Measurements from ENCODE around the gene LONP2. TPM values are rescaled to one million over a fixed set of nuclear protein-coding genes. Genes with fewer than 3 reads are reported as not detected.

LONP2 gene
- total and polyA plus RNA-seq, 4 donors: 30.0 to 304 (median 52.8) TPM

DNA sequence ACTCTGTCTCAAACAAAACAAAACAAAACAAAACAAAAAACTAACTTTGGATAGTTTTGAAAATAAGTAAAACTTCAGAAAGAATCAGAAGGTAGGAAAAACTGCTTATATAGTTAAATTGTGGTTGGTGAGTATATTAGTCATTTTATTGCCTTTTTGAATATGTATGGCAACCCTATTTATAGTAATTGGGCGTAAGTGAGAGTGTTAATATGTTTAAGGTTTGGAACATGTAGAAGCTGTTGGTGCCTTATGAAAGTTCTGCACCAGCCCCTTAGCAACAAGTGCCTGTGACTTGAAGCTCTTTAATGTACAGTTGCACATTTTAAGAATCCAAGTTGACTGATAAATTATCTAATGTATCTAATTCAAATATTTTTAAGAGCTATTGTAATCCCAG, 50.6 kb downstream of the LONP2 start:
- DNase-seq (ENCODE audit: low spot score): no peak
- H3K4me3 ChIP-seq (ENCODE audit: low read depth in 1 of 3, low read length in 3 of 3): no peak overlapping the region
- H3K27me3 ChIP-seq (ENCODE audit: control insufficient read depth in 4 of 4, insufficient read depth in 4 of 4, low read length in 3 of 4): no peaks in the 10 kb centered on the region
- no peak overlapping the region for H3K9ac ChIP-seq (ENCODE audit: low read depth in 1 of 2, low read length in 2 of 2)
- no peak for TF ChIP-seq SP1 (IDR thresholded peaks at IDR 0.05)
- no peak for TF ChIP-seq JUND (IDR thresholded peaks at IDR 0.05)
- TF ChIP-seq TAF1 (conservative IDR thresholded peaks at IDR 0.05): no peak
- TF ChIP-seq, protein P1, sequence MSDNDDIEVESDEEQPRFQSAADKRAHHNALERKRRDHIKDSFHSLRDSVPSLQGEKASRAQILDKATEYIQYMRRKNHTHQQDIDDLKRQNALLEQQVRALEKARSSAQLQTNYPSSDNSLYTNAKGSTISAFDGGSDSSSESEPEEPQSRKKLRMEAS (IDR thresholded peaks at IDR 0.05): no peak
- TF ChIP-seq FOXA2 (IDR thresholded peaks at IDR 0.05): no peak
- TF ChIP-seq, protein P2, sequence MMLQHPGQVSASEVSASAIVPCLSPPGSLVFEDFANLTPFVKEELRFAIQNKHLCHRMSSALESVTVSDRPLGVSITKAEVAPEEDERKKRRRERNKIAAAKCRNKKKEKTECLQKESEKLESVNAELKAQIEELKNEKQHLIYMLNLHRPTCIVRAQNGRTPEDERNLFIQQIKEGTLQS (IDR thresholded peaks at IDR 0.05): no peak
- TF ChIP-seq, protein P3, sequence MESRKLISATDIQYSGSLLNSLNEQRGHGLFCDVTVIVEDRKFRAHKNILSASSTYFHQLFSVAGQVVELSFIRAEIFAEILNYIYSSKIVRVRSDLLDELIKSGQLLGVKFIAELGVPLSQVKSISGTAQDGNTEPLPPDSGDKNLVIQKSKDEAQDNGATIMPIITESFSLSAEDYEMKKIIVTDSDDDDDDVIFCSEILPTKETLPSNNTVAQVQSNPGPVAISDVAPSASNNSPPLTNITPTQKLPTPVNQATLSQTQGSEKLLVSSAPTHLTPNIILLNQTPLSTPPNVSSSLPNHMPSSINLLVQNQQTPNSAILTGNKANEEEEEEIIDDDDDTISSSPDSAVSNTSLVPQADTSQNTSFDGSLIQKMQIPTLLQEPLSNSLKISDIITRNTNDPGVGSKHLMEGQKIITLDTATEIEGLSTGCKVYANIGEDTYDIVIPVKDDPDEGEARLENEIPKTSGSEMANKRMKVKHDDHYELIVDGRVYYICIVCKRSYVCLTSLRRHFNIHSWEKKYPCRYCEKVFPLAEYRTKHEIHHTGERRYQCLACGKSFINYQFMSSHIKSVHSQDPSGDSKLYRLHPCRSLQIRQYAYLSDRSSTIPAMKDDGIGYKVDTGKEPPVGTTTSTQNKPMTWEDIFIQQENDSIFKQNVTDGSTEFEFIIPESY (IDR thresholded peaks at IDR 0.05): no peak
- TF ChIP-seq, protein P4, sequence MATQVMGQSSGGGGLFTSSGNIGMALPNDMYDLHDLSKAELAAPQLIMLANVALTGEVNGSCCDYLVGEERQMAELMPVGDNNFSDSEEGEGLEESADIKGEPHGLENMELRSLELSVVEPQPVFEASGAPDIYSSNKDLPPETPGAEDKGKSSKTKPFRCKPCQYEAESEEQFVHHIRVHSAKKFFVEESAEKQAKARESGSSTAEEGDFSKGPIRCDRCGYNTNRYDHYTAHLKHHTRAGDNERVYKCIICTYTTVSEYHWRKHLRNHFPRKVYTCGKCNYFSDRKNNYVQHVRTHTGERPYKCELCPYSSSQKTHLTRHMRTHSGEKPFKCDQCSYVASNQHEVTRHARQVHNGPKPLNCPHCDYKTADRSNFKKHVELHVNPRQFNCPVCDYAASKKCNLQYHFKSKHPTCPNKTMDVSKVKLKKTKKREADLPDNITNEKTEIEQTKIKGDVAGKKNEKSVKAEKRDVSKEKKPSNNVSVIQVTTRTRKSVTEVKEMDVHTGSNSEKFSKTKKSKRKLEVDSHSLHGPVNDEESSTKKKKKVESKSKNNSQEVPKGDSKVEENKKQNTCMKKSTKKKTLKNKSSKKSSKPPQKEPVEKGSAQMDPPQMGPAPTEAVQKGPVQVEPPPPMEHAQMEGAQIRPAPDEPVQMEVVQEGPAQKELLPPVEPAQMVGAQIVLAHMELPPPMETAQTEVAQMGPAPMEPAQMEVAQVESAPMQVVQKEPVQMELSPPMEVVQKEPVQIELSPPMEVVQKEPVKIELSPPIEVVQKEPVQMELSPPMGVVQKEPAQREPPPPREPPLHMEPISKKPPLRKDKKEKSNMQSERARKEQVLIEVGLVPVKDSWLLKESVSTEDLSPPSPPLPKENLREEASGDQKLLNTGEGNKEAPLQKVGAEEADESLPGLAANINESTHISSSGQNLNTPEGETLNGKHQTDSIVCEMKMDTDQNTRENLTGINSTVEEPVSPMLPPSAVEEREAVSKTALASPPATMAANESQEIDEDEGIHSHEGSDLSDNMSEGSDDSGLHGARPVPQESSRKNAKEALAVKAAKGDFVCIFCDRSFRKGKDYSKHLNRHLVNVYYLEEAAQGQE (IDR thresholded peaks at IDR 0.05): no peak
- no peak for TF ChIP-seq HNF4A (conservative IDR thresholded peaks at IDR 0.05)
- no peak for TF ChIP-seq GABPA (IDR thresholded peaks at IDR 0.05 in 1 of 2, conservative IDR thresholded peaks at IDR 0.05 in 1 of 2)
- TF ChIP-seq, protein P5, sequence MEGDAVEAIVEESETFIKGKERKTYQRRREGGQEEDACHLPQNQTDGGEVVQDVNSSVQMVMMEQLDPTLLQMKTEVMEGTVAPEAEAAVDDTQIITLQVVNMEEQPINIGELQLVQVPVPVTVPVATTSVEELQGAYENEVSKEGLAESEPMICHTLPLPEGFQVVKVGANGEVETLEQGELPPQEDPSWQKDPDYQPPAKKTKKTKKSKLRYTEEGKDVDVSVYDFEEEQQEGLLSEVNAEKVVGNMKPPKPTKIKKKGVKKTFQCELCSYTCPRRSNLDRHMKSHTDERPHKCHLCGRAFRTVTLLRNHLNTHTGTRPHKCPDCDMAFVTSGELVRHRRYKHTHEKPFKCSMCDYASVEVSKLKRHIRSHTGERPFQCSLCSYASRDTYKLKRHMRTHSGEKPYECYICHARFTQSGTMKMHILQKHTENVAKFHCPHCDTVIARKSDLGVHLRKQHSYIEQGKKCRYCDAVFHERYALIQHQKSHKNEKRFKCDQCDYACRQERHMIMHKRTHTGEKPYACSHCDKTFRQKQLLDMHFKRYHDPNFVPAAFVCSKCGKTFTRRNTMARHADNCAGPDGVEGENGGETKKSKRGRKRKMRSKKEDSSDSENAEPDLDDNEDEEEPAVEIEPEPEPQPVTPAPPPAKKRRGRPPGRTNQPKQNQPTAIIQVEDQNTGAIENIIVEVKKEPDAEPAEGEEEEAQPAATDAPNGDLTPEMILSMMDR (IDR thresholded peaks at IDR 0.05; ENCODE audit: low read depth, low read length, missing input control): no peak
- no peak for TF ChIP-seq HNF4G (IDR thresholded peaks at IDR 0.05)
- TF ChIP-seq RXRA (IDR thresholded peaks at IDR 0.05): no peak
- no peak for TF ChIP-seq EGR1 (IDR thresholded peaks at IDR 0.05; ENCODE audit: low read depth in 2 of 2)
- no peak for TF ChIP-seq FOXA1 (IDR thresholded peaks at IDR 0.05)
- TF ChIP-seq RAD21 (IDR thresholded peaks at IDR 0.05): no peak
- TF ChIP-seq NR2F2 (IDR thresholded peaks at IDR 0.05): no peak
- no peak for TF ChIP-seq YY1 (IDR thresholded peaks at IDR 0.05)
- H3K27ac ChIP-seq (ENCODE audit: low read depth in 1 of 2, low read length in 2 of 2): no peak overlapping the region
- 94% methylated on average over 1 of the region's 1 CpG for WGBS
- no peaks in the 10 kb centered on the region for H3K9me3 ChIP-seq (ENCODE audit: control insufficient read depth in 4 of 4, low read length in 3 of 4)
- H3K36me3 ChIP-seq (ENCODE audit: control insufficient read depth in 4 of 4, insufficient read depth in 3 of 4, low read depth in 1 of 4, low read length in 3 of 4): peaks cover 7 to 57% (median 45%) of the 10 kb centered on the region in 4 donors
- peaks cover 3 to 7% (median 4%) of the 10 kb centered on the region in 4 donors for H3K4me1 ChIP-seq (ENCODE audit: control insufficient read depth in 4 of 4, insufficient read depth in 4 of 4, low read length in 3 of 4)
